ENCODE data around the gene BRD3. TPM values are rescaled to one million over a fixed set of nuclear protein-coding genes. Genes with fewer than 3 reads are reported as not detected.
"Not testable (repeated sequence)": the region's sequence is repeated elsewhere in the genome, so short reads cannot be mapped to it uniquely, and the experiment has no call there.

BRD3 gene
- total and polyA plus RNA-seq, 8 donors = 8.8 to 36.3 (median 16.5) TPM

- Histone ChIP-seq H3K9me3 (no peaks in the 10 kb centered on the region), H3K36me3 (no peaks in the 10 kb centered on the region), H3K27me3 (no peaks in the 10 kb centered on the region), H3K27ac (no peak overlapping the region), H3K4me3 (no peak overlapping the region), H3K4me1 (no peaks in the 10 kb centered on the region)
- DNase-seq (no peak), ATAC-seq (no peak), FAIRE-seq (no peak)
- intact Hi-C loops (cut with DNase I) = no loop called here
- no peak for TF ChIP-seq CTCF (IDR thresholded peaks at IDR 0.05)
- WGBS, 2 donors = 58 to 59% methylated on average over 6 of the region's 6 CpGs
These were observed 5.7 kb upstream of the BRD3 start for GRCh38 chr9:134073500-134073899.

GRCh38 chr9:134072683-134073082 lies 4.9 kb upstream of the BRD3 start:
- intact Hi-C loops (cut with DNase I); H3K4me3 ChIP-seq; FAIRE-seq; H3K9me3 ChIP-seq; H3K27ac ChIP-seq; DNase-seq; H3K36me3 ChIP-seq; ATAC-seq; H3K27me3 ChIP-seq; H3K4me1 ChIP-seq: not testable (repeated sequence)
- 80 to 87% methylated on average over 7 of the region's 7 CpGs for WGBS, 2 donors

- FAIRE-seq (no peak), ATAC-seq (no peak), DNase-seq (no peak)
- WGBS, 2 donors = 86 to 89% methylated on average over 12 of the region's 12 CpGs
- intact Hi-C loops (cut with DNase I) = no loop called here
- Histone ChIP-seq H3K27me3 (no peaks in the 10 kb centered on the region), H3K4me1 (no peaks in the 10 kb centered on the region), H3K9me3 (no peaks in the 10 kb centered on the region), H3K4me3 (no peak overlapping the region), H3K27ac (no peak overlapping the region), H3K36me3 (no peaks in the 10 kb centered on the region)
- TF ChIP-seq CTCF (IDR thresholded peaks at IDR 0.05) = no peak
These were observed 3.3 kb upstream of the BRD3 start for GRCh38 chr9:134071149-134071548.

GRCh38 chr9:134069480-134070399 lies 1.9 kb upstream of the BRD3 start:
- TF ChIP-seq CTCF (IDR thresholded peaks at IDR 0.05) = no peak
- Histone ChIP-seq H3K4me3 (no peak overlapping the region), H3K27ac (no peak overlapping the region), H3K9me3 (no peaks in the 10 kb centered on the region), H3K27me3 (no peaks in the 10 kb centered on the region), H3K36me3 (no peaks in the 10 kb centered on the region), H3K4me1 (peaks cover 0 to 7% (median 3%) of the 10 kb centered on the region in 3 donors)
- 67 to 68% methylated on average over 12 of the region's 12 CpGs for WGBS, 2 donors
- intact Hi-C loops (cut with DNase I) = loop anchor here in 1 of 3 donors (10.0 kb wide), 1 partner anchor 65 kb away; the partner anchor contains the start of gene WDR5
- DNase-seq = peak in 4 of 6 donors; percentile 18 to 50 (median 26)
- FAIRE-seq = no peak
- no peak for ATAC-seq

GRCh38 chr9:134068744-134069479 lies 1.1 kb upstream of the BRD3 start:
- DNase-seq (peak in 2 of 6 donors; percentile 20 to 21), FAIRE-seq (no peak), ATAC-seq (peak; percentile 7 to 17 (median 11))
- Histone ChIP-seq H3K4me1 (peaks cover 0 to 7% (median 7%) of the 10 kb centered on the region in 3 donors), H3K27ac (peak overlapping the region; percentile 89 to 97 (median 94)), H3K9me3 (no peaks in the 10 kb centered on the region), H3K4me3 (peak overlapping the region; percentile 61 to 83 (median 74)), H3K27me3 (no peaks in the 10 kb centered on the region), H3K36me3 (no peaks in the 10 kb centered on the region)
- intact Hi-C loops (cut with DNase I) = loop anchor here in 1 of 3 donors (10.0 kb wide), 1 partner anchor 66 kb away; the partner anchor contains the start of gene WDR5
- WGBS, 2 donors = 7% methylated on average over 31 of the region's 31 CpGs
- no peak for TF ChIP-seq CTCF (IDR thresholded peaks at IDR 0.05)

All from pancreas (tissue), 10 donors.